Epithelial cell of esophagus (primary cell): ENCODE data around the gene SWT1.

Experiments used
- DNase-seq: peaks from one replicate; pipeline ENCODE4 v3.0.0; 2010; ENCODE audit warnings: low read depth
- H3K4me3 ChIP-seq: 2 replicates; pipeline ENCODE4 v1.5.1; 2011; ENCODE audit warnings: mild to moderate bottlenecking, low read length, control low read depth
- TF ChIP-seq, protein P1 (sequence below): IDR thresholded peaks from 2 replicates; pipeline ENCODE4 v1.5.1; 2011; ENCODE audit warnings: low read depth, mild to moderate bottlenecking, low read length, control low read depth, inconsistent platforms; ENCODE audit not compliant: insufficient read depth; ENCODE audit errors: missing control alignments

Gene SWT1

DNA sequence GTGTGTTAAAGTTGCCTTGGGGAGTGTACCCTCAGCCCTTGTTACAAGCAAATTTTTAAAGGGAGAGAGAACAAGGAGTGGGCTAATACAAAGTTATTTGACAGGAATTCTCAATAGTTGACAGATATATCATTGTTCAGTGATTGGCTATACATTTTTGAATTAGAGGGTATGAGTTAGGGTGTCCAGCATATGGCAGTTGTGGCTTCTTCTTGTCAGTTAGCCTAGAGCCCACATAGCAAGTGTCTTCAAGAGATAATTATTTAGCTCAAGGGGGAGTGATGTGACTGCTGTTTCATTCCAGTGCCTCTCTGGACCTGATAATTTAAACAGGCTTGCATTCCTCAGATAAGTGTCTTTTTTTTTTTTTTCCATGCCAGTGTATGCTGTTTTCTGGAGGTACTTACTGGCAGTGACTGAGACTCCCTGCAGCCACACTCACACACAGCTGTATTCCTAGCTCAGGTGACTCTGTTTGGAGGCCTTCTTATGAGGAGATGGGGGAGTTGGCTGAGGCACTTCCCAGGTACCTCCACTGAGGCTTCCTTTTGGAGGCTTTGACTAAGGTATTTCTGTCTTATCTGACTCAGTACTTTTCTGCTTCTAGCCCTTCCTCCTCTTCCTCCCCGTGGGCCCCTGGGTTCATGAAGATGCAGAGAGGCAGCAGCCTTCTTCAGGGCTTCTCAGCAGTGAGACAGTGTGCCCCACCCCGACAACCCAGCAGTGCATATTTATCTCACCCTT, 127.7 kb downstream of the SWT1 start:
- DNase-seq: no peak

DNA sequence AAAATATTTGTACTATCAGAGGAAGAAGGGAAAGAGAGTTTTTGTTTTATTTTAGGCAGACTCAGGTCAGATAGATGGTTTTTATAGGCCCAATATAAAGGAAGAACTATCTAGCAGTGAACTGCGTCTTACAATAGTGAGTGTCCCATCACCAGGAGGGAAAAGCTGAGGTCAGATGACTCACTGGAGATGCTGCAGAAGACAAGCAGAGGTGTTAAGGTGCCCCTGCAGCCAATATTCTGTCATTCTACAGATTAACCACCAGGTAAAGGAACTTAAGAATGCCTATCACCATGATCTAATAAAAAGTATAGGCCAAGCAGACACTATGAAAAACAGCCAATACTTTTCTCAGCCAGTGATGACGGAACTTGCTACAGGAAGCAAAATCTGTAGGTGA, 130.5 kb downstream of the SWT1 start:
- TF ChIP-seq, protein P1, sequence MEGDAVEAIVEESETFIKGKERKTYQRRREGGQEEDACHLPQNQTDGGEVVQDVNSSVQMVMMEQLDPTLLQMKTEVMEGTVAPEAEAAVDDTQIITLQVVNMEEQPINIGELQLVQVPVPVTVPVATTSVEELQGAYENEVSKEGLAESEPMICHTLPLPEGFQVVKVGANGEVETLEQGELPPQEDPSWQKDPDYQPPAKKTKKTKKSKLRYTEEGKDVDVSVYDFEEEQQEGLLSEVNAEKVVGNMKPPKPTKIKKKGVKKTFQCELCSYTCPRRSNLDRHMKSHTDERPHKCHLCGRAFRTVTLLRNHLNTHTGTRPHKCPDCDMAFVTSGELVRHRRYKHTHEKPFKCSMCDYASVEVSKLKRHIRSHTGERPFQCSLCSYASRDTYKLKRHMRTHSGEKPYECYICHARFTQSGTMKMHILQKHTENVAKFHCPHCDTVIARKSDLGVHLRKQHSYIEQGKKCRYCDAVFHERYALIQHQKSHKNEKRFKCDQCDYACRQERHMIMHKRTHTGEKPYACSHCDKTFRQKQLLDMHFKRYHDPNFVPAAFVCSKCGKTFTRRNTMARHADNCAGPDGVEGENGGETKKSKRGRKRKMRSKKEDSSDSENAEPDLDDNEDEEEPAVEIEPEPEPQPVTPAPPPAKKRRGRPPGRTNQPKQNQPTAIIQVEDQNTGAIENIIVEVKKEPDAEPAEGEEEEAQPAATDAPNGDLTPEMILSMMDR: no peak
- H3K4me3 ChIP-seq: no peak overlapping the region

More for the DNA sequence above, 127.7 kb downstream of the SWT1 start:
- TF ChIP-seq, protein P1: no peak
- H3K4me3 ChIP-seq: no peak overlapping the region

DNA sequence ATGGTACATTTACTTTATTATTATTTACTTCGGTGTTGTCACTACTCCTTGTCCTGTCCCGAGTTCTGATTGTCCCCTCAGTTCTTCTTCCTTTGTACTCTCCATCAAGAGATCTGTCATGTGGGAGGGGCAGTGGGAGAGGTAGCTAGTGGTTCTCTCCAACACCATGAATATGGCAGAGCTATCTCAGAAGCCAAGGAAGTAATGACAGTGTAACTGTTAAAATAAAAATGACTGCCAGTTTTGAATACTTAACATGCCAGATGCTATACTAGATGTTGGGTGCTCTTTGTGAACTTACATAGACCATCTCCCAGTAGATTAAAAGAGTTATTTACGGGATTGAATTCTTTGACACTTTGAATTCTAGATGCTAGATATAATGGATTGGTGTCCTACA, 131.5 kb downstream of the SWT1 start:
- H3K4me3 ChIP-seq: no peak overlapping the region
- TF ChIP-seq, protein P1: no peak
- DNase-seq: no peak

More for the DNA sequence above, 130.5 kb downstream of the SWT1 start:
- no peak for DNase-seq

DNA sequence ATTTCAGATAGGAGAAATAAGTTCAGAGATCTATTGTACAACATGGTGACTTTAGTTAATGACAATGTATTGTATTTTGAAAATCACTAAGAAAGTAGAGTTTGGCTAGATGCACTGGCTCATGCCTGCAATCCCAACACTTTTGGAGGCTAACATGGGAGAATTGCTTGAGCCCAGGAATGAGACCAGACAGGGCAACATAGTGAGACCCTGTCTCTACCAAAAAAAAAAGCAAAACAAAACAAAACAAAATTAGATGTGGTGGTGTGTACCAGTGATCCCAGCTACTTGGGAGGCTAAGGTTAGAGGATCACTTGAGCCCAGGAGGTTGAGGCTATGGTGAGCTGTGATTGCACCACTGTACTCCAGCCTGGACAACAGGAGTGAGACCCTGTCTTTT, 132.9 kb downstream of the SWT1 start:
- TF ChIP-seq, protein P1: no peak
- DNase-seq: no peak
- H3K4me3 ChIP-seq: no peak overlapping the region

DNA sequence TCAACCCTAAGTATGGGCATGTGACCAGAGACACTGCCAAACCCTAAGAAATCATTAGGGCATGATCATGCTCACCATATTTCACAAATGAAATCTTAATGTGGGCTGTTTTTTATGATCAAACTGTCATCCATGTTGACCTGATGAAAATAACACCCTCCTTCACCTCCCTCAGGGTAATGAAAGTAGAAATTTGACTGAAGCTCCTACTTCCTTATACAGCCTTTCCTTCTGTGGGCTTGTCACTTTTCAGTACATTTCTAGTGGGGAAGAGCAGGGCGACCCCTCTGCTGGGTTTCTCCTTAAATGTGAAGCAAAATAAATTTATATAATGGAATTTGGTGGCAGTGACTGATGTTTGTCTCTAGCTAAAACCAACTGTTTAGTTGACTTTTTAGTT, 134.2 kb downstream of the SWT1 start:
- TF ChIP-seq, protein P1: no peak
- H3K4me3 ChIP-seq: no peak overlapping the region
- DNase-seq: no peak

DNA sequence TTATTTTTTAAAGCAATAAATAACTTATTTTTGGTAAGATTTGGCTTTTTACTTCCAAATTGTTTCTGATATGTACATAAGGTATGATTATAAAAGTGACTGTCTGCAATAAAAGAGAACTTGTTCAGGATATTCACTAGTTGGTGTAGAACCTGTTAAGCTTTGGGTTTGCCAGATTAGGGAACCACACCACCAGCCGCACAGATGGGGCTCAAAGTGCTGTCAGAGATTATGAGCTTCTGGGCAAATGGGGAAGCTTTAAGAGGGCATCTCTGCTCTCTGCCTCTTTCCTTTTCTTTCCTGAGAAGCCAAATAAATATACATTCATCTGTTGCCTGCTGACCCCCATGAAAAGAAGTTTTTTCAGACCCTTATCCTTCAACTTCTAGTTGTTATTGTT, 134.7 kb downstream of the SWT1 start:
- DNase-seq: no peak
- no peak overlapping the region for H3K4me3 ChIP-seq
- TF ChIP-seq, protein P1: no peak

DNA sequence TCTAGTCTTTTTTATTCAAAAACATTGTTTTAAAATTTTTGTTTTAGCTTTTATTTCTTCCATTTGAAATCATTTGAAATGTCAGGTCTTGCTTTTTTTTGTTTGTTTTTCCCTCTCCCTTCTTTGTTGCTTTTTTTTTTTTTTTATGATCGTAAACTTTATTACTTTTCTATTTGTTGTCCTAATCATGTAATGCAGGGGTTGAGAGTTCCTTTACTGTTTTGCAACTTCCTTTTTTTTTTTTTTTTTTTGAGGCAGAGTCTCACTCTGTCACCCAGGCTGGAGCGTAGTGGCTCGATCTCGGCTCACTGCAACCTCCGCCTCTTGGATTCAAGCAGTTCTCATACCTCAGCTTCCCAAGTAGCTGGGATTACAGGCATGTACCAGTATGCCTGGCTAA, 135.3 kb downstream of the SWT1 start:
- no peak overlapping the region for H3K4me3 ChIP-seq
- TF ChIP-seq, protein P1: no peak
- DNase-seq: no peak
